Hematopoietic multipotent progenitor cell treated with erythropoietin and hydrocortisone succinate and interleukin-3 and kit ligand, for 4 days (in vitro differentiated cells): ENCODE data around the gene DAZL.

Source experiments
- DNase-seq: peaks from one replicate; pipeline ENCODE4 v3.0.0-alpha.2; 2015

Gene DAZL

DNA sequence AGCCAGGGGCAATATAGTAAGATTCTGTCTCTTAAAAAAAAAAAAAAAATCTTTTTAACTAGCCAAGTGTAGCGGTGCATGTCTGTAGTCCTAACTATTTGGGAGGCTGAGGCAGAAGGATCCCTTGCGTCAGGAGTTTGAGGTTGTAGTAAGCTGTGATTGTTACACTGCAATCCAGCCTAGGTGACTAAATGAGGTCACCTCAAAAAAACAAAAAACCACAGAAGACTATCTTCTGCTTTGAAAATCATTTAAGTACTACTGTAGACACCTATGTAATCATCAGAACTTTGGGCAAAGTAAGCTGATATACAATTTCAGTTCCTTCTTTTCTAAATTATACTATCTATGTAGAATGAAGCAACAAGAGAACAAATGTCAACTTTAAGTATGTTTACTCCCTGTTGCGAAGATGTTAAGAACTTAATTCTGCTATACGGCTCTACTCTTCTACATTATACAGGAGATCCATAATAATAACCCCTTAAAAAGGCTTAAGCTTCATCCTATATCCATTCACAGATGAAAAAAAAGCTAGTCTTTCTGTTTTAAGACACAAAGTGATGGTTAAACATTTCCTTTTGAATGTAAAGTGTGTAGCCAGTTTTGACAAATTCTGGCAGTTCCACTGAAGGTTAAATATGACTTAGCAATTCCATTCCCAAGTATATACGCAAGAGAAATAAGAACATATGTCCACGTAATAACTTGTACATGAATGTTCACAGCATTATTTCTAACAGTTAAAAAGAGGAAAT, 15.2 kb downstream of the DAZL start:
- no peak for DNase-seq

DNA sequence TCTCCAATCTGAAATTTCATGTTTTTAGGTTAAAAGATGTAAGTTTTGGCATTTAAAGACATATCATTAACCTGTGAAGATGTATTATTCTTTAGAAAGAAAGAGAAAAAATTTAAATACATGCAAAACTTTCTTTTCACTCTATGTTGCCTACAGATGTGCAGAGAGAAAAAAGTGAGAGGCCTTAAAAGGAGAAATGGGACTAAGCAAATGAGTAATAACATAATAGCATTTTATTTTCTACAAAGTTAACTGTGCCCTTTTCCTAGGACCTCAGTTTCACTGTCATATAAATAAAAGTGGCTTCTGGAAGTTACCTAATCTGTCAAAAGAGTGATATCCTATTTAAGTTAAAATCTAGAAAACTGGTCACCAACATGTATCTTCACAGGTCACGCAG, 16.1 kb downstream of the DAZL start:
- no peak for DNase-seq

DNA sequence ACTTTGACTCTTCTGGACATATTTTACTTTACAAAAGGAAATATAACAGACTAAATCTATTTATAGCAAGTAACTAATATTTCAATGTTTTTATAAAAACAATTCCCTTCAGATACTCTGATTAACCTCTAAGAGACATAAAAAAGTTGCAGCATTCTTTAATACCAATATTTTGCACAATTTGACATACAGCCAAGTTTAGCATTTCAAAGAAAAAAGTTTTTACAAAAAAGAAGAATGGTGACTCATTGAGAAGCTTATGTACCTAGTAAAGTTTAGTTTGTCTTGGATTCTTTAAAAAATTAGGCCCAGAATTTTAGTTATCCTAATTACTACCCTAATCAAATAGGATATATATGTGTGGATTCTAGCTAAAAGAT, 17.6 kb downstream of the DAZL start:
- DNase-seq: no peak

DNA sequence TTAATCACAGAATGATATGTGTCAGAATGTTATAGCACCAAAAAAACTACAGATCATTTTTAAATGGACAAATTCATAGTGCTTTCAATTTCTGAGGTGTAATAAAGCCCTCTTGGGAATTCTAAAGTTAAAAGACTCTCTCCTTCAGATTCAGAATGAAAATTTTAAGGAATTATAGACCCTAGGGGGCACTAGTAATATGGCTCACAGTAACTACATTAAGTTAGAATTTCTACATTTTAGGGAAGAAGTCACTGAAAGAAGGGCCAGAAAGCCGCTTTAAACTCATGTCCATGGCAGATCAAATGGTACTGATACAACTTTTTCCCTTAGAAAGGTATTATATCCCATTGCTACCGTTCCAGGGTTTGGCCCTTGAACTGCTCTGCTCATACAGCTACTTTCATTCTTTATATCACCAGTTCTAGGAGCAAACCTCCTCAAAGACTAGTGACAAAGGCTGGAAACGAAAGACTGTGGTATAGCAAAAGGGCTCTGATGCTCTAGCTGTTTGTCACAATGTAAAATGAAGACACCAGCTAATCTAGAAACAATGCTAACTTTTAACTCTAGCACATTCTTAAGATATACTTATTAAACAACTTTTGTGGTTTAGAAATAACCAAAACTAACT, 18.1 kb downstream of the DAZL start:
- no peak for DNase-seq

DNA sequence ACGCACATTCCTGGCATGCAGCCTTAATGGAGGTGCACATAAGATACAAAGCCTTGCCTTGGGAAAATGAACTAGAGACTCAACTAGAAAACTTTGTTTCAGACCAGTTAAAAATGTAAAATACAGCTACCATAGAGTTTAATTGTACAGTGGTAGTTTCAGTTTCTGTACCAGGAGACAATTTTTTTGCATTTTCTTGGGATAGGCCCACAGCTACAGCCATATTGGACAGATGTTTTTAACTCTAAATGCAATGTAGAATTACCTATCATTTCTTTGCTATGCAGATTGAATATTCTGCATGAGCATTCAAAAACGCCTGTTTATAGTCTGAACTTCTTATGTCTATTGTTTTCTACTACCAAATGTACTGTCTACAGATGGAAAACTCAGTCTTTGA, 20.3 kb downstream of the DAZL start:
- no peak for DNase-seq

DNA sequence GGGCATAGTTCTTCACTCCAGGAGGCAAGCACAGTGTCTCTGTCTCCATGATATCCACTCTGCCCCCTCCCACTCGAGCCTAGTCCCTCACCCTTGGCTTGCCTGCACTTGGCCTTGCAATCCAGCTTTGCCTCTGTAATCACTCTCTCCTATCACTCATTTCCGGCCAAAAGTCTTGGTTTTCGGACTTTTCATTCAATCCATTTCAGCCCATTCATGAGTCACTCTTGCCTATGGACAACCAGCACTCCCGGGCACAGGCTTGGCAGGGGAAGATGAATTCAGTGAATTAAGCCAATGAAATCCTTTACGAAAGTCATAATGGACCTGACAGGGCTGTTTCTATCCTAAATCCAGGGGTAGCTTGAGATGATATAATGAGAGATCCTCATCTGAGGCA, 21.7 kb downstream of the DAZL start:
- DNase-seq: no peak

DNA sequence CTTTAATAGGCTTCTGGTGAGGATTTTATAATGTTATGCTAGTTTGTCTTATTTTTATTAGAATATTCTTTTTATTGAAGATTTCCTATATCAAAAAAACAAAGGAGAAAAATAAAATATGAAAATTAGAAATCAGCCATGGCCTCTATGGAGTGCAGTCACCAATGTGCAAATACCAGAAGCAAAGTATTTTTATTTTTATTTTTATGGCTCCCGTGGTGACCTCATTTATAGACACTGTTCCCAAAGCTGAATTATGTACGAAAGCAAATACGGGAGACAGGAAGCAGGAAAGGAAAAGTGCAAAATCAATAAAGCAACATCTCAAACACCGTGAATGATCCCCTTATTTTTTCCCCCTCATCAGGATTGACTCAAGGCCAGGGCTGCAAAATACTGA, 35.1 kb downstream of the DAZL start:
- no peak for DNase-seq

DNA sequence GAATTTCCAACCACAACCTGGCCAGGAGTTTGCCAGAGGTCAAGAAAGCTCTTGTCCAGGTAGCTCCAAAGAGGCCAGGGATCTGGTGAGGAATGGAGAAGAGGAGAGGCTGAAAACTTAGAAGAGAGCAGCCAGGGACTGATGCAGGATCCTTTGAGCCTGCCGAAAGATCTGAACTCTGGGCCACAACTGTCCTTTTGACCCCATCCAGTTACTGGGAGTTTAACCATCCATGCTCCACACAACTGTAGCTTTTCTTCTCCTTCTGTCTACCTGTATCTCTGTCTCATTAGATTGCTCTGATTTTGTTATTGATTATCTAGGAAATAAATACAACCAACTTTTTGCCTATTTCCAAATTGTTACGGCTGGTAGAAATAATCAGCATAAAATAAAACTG, 36.7 kb downstream of the DAZL start:
- no peak for DNase-seq

DNA sequence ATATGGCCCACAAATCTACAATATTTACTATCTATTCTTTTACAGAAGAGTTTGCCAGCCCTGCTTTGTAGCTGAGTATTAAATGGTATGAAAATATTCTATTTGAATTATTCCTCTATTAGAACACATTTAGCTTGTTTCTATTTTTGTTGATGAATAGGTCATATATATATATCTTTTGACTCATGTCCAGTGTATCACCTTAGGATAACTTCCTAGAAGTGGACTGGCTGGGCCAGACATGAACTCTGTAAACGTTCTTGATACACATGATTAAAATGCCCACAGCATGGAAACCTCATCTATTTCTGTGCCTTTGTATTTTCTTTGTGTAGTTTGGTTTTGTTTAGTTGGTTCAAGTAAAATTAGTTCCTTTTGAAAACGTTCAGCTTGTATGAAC, 37.1 kb downstream of the DAZL start:
- no peak for DNase-seq

DNA sequence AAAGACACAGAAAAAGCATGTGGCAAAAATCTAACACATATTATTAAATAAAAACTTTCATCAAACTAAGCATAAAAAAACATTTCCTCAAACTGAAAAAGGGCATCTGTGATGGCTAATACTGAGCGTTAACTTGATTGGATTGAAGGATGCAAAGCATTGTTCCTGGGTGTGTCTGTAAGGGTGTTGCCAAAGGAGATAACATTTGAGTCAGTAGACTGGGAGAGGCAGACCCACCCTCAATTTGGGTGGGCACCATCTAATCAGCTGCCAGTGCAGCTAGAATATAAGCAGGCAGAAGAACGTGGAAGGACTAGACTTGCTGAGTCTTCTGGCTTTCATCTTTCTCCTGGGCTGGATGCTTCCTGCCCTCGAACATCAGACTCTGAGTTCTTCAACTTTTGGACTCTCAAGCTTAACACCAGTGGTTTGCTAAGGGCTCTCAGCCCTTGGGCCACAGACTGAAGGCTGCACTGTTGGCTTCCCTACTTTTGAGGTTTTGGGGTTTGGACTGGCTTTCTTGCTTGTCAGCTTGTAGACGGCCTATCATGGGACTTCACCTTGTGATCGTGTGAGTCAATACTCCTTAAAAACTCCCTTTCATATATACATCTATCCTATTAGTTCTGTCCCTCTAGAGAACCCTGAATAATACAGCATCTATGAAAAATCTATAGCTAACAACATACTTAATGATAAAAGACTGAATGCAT, 45.4 kb downstream of the DAZL start:
- peak; percentile 56 for DNase-seq

DNA sequence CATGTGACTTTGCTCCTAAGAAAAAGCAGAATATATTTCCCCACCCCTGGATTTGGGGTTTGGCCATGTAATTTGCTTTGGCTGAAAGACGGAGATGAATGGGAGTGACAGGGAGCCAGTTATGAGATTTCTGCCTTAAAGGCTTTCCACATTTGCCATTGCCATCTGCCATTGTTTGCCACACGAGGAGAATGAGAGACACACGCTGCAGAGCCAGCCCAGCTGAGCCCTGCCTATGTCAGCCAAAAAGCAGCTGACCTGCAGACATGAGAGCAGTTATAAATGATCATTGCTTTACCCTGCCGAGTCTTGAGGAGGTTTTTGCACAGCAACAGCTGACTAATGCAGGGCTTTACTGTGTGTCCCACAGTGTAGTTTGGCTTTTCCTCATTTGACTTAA, 51.1 kb downstream of the DAZL start:
- no peak for DNase-seq

DNA sequence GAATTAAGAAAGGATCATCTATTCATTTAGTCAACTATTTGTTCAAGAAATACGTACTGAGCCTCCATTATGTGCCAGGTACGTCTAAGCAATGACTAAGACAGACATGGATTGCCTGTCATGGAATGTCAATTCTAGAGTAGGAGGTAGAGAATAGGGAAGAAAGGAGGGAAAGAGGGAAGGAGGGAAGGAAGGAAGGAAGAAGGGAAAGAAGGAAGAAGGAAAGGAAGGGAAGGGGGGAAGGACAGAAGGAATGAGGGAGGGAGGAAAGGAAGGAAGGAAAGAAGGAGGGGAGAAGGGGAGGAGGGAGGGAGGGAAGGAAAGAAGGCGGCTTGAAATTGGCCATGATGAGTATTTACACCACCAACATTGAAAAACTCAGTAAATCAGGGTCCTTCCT, 52.5 kb downstream of the DAZL start:
- no peak for DNase-seq

DNA sequence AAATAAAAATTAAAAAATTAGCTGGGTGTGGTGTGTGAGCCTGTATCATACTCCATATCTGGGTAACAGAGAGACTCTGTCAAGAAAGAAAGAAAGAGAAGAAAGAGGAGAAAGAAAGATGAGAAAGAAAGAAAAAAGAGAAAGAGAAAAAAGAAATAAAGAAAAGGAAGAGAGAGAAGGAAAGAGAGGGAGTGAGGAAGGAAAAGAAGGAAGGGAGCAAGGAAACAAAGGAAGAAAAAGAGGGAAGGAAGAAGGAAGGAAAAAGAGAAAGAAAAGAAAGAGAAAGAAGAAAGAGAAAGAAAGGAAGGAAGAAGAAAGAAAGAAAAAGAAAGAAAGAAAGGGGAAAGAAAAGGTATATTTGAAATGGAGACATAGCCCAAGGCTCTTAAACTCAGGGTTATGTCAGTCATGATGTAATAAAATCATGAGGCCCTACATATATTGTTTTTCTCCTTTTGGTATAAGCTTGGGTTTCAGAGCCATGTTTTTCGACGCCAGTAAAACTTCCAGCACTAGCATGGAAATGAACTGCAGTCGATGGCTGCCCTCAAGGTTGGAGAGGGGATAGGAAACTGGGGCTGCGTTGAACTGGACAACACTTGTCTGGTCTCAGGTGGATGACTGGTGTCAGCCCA, 53.8 kb downstream of the DAZL start:
- DNase-seq: no peak

DNA sequence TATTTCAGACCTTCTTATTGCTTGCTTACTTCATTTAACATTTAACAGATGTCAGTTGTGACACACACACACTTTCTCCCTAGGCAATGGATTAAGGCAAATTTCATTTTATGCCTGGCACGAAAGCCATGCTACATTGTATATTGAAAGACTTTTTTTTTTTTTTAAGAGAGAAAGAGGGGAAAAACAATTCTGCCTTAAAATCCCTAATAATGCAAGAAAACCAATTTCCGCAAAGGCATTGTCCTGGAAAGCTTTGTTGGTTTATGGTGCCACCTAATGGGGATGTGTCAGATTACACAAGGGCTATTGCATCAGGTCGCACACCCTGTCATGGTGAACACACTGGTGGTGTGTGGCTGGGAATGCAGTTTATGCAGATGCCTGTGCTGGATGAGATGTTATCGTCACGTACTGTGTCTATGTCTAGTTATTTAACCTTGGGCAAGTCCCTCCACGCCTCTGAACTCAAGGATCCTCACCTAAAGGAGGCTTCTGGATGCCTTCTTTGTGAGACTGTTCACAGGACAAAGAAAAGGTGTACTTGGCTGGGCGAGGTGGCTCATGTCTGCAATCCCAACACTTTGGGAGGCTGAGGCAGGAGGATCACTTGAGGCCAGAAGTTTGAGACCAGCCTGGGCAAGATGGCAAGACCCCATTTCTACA, 54.4 kb downstream of the DAZL start:
- DNase-seq: peak; percentile 94

DNA sequence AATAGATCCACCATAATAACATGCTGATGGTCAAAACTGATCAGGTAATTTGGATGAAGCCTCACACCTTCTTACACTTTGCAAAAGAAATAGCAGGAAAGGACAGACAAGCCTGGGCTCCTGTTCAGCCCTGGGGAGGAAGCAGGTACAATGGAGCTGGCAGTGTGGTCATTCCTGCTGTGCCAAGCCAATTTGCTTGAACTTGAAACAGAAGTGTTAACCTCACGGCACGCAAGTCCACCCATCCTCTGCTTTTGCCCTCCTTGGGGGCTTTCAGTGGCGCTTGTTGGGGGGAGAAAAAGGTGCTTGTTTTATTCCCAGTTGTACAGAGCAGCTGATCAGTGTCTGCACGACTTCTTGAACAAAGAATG, 54.9 kb downstream of the DAZL start:
- DNase-seq: no peak

DNA sequence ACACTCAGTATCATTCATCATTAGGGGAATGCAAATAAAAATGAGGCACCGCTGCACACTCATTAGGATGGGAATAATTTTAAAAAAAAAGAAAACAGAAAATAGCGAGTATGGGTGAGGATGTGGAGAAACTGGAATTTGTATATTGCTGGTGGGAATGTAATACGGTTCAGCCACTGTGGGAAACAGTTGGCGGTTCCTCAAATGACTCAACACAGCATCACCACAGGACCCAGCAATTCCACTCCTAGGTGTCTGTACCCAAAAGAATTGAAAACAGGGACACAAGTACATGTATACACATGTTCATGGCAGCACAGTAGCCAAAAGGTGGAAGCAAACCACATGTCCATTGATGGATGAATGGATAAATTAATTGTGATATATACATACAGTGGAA, 56.5 kb downstream of the DAZL start:
- DNase-seq: no peak

DNA sequence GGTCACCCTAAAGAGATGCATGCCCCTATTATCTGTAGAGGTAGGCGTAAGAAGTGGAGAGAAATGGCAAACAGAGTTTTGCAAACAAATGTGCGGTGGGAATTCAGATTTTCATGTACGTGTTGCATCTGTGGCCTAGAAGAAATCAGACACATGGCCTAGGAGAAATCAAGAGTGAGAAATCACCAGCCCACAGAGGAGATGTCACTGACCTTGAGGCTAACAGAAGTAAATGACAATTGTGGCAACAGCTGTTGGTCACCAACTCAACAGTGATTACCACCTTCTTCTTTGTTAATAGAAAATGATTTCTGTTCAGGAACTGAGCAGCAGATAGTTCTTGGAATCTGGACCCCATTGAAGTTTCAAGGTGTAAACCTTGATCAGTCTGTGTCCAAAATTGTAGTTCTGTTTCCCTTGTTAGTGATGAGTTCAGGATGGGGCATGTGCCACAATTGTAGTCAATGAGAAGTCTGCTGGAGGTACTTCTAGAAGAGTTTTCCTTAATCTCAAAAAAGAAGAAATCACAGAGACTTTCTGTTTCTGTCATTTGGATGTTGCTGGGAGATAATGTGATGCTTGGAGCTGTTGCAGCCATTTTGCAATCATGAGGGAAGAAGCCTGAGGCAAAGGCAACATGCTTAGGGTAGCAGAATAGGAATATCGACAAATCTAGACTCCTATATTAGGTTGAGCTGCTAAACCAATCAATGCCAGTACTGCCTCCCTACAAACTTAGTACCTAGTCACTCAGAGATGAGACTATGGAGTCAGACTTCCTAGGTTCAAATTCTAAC, 57.5 kb downstream of the DAZL start:
- no peak for DNase-seq

DNA sequence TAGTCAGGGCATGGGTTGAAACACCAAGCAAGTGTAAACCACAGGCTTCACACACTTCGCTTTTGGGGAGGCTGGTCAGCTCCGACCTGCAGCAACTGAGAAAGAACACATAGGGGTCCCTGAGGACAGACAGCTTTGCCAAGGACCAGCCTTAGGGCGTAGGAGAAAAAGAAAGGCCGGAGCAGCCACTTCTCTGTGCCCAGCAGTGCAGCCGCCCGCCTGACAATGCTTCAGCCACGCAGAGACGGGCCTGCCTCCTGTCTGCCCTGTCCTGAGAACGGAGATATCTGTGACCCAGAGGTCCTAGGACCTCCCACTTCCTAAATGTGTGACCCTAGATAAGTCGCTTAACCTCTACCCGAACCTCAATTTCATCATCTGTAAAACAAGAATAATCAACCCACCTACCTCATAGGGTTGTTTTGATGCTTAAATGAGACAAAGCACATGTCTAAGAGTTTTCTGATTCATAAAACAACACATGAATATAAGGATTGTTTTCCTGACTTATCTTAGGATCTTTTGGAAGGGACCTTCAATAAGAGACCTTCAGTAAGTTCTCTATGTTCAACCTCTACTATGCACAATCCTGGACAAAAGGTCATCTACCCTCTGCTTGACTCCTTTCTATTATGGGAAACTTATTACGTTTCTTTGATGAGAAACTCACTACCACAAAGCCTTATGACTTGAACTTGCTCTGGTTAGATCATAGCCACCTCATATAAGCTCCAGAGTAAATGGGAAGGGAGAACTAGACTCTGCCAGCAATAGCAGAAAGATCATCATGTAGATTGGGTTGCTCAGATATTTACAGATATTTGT, 58.8 kb downstream of the DAZL start:
- DNase-seq: peak; percentile 90

DNA sequence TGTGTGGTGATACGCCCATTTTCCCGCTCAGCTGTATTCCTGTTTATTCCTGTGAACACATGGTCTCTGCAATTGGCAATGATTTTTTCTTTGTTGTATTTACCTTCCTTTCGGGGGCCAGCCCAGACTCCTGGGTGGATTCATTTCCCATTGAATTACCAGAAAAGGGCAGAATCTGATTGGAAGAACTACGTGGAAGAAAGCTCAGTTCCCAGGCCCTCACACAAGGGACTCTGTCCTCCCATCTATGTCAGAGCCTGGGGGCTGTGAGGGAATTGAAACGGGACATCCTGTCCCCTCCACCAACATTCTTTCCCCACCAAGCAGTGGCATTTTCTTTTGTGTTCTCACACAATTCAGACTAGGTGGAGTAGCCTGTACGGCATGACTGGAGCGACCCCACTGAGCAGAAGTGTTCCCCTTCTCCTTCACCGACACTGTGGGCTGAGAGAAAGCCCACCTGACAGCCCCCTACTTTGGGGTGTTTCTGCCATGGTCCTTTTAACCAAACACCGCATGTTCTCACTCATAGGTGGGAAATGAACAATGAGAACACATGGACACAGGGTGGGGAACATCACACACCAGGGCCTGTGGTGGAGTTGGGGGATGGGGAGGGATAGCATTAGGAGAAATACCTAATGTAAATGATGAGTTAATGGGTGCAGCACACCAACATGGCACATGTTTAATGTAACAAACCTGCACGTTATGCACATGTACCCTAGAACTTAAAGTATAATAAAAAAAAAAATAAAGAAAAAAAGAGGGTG, 59.6 kb downstream of the DAZL start:
- DNase-seq: no peak

DNA sequence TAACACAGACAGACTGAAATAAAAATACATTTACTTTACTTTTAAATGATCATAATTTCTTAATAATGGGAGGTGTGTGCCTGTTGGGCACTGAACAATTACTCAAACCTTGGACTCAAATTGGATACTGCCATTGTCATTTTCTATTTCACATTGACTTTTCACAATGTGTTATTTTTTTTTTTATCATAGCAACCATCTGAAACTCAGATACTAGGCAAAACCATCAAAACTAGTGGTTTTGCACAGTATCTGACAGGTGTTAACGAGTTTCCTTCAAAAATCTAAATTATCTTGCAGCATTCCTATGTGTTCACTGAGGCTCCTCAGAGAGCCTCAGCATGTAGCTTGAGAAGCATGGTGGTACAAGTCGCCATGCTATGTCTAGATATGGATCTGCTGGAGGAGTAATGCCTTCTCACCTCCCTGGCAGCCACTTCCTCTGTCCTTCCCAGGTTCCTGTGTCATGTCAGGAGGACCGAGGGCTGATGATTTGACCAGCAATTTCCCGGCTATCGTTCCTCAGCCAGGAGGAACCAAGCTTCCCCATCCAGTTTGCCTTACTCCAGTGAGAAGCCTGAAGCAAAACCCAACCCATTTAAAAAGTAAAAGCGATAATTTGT, 61.9 kb downstream of the DAZL start:
- DNase-seq: no peak
